HG03342 (cell line): Measurements from ENCODE around the gene ZFHX2.

Source experiments
- ATAC-seq: cut with Tn5 transposase; IDR thresholded peaks from one replicate; pipeline ENCODE4 v1.9.1; 2021; ENCODE audit warnings: mild to moderate bottlenecking, moderate library complexity; ENCODE audit not compliant: unreplicated experiment

The ZFHX2 gene

DNA sequence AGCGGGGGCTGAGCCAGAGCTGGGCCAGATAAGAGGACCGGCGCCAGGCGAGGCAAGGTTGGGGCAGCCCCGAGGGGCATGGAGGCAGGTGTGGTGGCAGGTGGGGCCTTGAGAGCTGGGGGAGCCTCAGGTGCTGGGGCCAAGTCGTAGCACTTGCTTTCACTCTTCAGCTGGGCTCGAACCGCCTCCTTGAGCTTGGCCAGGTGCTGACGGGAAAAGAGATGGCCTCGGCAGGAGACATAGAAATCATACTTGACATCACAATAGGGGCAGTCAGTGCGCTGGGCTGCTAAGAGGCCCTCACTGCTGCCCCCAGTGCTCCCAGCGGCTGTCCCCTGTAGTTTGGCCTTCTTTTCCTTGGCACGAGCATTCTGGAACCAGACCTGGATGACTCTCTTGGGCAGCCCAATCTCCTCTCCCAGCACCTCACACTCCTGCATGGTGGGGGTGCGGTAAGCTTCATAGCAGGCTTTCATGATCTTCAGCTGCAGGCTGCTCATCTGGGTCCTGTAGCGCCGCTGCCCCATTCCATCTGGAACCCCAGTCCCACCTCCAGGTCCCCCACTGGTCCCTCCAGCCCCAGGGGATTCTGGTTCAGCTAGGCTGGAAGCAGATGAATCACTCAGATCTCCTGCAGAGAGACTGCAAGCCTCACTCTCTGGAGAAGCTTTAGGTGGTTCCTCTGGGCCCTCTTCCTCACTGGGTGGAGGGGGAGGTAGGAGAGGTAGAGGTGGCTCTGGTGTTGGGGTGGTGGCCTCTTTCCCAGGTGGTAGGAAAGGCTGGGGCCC is 28.1 kb downstream of the ZFHX2 start:
- ATAC-seq, result no peak

DNA sequence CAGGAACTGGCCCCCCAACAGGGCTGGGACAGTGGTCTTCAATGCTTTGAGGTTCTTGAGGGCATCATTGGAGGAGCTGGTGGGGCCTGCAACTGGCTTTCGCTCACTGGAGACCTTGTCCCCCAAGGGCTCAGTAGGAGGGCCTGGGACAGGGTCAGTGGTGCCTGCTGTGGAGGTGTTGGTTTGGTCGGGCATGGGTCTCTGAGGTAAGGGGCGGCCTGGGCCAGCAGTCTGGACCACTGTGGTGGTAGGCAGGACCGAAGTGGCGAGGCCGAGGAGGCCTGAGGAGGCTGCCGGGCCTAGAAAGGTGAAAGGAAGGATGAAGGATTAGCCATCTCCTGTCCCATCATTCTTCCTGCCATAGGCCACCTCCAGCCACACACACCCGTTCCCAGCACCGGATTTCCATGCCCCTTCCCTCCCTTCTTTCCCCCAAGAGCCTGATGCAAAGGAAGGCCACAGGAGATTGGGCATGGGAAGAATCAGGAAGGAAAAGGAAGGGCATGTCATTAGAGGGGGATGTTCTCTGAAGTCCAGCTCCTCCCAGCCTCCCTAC is 28.8 kb downstream of the ZFHX2 start:
- ATAC-seq, result no peak

DNA sequence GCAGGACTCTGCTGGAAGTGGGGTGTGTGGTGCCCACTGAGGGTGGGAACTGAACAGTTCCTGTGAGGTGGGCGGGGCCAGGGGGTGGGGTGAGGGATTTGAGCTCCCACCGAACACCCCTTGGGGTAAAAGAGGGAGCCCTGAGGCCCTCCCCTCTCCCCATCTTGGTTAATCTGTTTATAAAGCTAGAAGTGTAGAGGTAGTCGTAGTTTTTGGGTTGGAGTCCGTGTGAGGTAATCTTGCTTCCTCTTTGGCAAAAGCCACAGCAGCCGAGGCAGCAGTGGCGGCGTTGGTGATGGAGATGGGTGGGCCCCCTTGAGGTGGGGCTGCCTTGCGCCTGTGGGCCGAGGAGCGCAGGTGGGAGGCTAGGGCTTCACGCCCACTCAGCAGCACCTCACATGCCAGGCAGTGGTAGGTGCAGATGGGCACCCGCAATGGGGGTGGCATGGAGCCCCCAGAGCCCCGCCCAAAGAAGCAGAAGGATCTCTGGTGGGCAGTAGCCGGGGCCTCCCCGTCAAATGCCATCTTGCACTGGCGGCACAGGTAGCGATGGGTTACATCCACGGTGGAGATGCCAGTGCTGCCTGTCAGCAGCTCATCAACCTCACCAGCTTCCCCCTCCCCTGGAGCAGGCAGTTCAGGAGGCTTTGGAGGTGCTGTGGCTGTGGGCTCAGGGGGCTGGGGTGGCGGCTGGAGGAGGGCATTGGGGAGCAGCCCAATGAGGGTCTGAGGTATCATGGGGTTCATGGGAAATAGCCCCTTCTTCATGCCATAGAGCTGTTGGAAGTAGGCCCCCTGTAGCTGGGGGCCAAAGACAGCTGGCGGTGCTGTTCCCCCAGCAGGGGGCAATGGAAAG is 29.6 kb downstream of the ZFHX2 start:
- ATAC-seq, result no peak

DNA sequence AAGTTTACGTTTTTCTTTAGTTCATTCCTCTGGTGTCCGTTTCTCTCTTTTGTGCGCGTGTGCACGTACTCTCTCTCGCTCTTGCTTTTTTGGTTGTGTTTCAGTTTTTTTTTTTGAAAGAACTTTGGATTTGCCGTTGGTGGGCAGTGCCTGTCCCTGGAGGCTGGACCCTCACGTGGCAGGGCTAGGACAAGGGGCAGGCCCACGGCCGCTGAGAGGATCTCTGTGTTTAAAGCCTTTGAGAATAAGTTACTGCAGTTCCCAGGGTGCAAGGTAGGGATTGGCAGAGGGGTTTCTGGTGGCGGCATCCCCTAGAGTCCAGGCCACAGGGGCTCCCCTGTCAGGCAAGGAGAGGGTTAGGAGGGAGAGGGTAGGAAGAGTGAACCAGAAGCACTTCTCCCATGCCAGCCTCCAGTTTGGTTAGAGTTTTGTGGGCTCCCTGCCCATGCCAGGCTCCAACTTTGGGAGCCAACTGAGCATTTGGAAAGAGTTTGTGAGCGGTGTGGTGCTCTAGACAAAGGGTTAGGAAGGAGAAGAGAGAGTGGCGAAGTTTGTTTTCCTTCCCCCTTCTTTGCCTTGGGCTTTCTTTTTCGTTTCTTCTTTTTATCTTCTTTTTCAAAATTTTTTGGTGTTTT is 30.5 kb downstream of the ZFHX2 start:
- ATAC-seq, result no peak

DNA sequence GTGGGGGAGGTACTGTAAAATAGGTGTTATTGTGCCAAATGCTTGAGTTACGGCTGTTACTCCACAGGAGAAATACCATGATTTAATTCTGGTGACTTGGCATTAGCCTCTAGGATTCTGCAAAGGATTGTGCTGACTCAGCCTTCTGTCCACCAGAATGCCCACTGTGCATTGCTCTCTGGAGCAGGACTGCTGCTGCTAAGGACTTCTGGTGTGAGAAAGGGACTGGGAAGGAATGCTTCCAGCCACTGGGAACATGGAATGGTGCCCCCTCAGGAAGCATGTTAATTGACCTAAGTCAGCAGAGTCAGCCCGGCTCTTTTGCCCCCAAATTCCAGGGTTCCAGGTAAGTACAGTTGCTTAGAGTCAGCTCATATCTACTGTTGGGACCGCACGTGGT is 32.9 kb downstream of the ZFHX2 start:
- ATAC-seq, result no peak

DNA sequence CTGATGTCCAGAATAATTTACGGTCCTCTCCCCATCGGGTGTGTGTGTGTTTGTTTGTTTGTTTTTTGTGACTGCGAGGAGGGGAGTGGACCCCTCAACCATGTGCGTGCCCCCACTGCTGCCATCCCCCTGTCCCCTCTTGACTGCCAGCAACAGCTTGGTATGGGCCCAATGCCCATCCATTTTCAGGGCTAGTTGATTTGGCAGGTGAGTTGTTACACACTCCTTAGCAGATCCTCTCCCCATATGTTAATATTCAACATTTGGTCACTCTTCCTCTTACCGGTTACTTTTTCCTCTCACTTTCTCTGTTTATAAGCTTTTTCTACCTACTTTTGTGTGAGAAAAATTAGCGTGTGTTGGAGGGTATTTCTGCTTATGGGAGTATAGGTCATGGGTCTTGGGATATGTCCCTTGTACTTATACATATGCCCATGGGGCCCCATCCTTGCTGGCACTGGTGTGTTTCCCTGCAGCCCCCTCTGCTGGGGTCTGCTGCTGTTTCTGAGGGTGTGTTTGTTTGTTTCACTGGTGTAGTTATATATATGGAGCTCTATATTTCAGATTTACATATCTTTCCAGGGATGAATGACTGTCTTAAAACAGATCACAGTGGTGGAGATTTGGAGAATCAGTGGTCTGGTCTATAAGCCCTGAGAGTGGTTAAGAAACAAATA is 33.8 kb downstream of the ZFHX2 start:
- no peak for ATAC-seq

DNA sequence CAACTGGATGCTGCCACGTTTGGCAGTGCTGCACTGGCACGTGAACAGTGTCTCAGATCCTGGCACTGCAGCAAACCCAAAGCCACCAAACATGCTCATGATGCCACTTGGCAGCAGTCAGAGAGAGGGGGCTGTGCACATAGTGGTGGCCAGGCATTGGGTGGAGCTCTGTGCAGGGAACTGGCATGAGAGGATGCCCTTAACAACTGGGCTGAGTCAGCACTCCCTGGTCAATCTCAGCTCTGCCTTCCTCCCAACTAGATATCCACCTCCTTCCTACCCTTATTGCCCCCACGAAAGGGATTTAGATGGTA is 37.0 kb downstream of the ZFHX2 start:
- ATAC-seq, result no peak

DNA sequence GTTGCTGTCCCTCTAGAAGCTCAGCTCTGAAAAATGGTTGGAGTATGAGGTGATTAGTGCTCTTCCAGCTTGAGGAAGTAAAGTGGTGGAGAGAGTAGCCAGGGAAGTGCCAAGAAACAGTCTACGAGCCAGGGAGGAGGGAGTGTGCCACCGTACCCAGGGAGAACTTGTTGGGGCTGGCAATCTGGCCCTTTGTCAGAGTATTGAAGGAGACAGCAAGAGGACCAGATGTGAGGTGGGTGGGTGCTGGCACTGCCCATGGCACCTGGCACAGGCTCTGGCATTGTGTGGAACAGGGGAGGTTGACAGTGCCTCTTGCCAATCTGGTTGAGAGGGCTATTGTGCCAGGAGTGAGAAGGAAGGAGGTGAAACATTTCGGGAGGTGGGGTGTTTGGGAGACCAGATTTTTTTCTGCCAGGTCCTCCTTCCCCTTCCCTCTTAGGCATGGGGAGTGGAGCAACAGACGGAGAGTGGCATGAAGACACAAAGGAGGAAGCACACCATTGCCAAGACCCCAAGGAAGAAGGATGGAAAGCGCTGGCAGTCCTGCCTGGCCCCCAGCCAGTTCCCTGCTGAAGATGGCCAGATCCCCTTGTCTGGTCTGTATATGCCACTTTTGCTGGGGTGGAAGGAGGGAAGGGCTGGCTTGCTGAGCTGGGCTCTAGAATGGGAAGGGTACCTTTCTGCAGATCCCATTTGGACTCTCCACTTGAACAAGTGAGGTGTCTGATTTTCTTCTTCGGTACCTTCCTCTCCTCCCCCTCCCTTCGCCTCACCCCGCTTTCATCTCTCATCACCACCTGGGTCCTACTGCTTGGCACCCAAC is 37.5 kb downstream of the ZFHX2 start:
- ATAC-seq, result no peak

DNA sequence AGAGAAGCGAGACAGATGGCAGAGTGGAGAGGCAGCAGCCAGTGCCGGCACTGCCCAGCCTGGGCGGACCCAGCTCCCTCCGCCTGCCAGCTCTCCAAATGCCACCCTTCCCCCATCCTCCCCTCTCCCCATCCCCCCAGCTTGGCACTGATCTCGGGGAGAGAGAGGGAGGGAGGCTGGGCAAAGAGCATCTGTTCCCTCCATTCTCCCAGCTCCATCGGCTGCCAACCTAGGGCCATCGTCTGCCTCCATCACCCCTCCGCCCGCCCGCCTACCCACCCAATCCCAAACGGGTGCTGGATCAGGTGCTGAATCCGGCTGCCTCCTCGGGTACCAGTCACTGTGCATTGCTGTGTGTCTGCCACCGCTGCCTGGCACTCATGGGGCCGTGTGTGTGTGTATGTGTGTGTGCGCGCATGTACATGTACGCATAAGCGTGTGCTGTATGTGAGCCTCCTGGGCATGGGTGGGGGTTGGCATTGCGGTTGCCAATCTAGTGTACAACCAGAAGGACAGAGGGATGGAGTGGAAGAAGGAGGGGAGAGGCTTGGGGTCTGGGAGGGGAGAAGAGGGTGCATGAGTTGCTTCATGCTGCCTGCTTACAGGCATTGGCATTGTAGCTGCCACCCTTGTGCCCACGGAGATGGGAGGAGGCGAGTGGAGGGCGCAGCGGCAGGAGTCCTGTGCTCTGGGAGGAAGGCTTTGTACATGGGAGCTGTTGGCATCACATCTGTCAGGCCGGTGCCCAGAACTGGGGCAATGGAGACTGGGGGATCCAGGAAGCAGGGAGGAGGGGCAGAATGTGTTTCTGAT is 38.4 kb downstream of the ZFHX2 start:
- ATAC-seq, result no peak

DNA sequence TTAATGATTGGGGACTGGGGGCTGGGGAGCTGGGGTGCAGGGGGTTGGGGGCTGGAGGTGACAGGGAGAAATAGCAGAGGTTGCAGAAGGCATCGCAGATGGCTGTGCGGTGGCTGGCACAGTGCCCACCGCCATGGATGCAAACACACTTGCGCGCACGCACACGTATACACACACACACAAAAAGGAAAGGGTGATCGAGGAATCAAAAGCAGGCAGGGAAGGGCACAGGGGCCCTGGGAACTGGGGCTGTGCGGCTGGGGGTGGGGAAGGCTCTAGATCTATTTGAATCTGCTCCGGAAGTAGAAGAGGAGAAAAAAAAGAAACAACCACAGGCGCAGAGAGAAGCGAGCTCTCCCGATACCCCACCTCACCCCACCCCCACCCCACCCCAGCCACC is 39.4 kb downstream of the ZFHX2 start:
- no peak for ATAC-seq

DNA sequence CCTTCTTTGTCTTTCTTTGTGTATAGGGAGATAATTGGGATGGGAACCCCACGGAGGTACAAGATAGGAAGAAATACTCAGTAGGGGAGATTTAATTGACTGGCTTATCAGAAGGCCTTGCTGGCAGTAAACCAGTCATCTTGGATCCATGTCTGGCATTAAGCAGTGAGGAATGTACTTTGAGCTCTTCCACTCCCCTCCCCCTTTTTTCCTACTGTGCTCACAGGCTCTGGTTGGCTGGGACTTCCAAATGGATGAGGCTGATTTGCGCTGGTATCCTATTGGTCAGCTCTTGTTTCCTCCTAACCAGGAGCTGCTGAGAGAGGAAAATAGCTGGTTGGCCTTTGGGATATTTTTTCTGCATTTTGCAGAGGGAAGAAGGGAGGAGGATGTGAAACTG is 57.3 kb downstream of the ZFHX2 start:
- no peak for ATAC-seq

DNA sequence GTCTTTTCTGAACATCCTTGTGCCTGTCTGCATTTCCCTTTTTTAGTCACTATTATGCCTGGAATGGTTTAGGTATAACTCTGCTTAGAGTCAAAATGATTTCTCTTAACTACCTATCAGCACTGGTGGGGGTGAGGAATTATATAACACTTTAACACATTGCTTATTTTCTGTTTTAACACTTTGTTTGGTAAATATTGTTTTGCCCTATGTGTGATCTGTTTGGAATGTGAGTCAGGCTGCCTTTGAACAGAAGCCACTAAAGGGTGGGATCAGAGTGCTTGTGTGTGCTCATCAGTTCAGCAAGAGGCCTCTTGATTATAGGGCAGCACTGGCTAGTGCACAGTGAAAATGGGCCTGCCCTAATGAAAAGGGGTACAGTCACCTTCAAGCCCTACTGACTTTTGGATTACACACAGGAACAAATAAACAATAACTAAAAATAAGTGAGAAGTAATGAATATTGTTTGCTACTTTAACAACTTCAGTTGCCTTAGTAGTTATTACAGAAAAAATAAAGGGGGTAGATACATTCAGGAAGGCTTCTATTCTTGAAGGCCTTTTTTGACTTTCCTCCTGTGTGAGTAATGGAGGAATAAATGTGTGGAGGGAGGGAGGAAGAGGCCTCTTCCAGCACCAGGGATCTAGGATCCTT is 58.8 kb downstream of the ZFHX2 start:
- no peak for ATAC-seq

DNA sequence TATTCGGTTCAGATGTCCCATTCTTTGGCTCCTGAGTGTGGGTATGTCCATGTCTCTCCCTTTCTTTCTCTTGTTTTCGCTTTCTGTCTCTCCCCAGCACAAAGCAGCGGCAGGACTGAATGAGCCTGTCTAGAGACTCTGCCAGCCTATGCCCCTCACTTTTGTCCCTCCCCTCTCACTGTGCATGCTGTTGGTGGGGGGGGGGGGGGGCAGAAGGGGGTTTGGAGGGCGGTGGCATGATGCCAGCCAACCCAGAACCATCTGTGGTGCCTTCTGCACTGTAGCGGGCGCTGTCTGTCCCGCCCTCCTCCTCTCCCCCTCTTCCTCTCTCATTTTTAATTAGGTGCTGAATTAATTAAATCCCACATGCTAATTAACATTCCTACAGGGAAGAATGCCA is 64.3 kb downstream of the ZFHX2 start:
- no peak for ATAC-seq

DNA sequence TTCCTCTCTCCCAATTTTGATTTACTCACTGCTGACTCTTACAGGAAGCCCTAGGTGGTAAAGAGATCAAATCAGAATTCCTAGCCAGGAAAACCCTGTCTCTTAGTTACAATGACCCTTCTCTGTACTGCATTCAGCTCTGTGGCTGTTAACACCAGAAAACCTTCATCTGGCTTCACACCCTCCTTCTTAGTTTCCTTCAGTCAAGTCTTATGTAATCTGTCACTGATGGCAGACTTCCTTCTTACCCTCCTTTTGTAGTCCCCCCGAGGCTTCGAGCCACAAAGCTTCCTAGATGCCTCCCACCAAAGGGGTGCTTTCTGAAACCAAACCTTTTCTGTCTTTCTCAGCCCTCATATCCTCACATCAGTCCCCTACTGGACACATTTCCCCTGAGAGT is 65.5 kb downstream of the ZFHX2 start:
- no peak for ATAC-seq

DNA sequence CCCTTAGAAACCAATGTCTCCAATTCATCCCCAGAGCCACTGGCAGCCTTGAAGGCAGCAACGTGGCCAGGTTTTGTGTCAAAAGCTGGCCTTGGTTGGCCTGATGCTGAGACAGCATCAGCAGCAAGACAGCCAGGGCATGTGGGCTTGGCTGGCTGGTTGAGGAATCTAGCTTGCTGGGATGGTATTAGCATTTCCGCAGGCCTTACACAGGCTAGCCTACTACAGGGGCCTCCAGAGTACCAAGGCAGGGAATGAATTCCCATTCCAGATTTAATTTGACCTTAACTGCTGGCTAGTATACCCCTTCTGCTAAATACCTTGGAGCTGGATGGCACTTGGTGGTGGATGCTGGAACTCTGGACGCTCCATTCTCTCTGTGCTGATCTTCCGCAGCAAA is 66.2 kb downstream of the ZFHX2 start:
- no peak for ATAC-seq

DNA sequence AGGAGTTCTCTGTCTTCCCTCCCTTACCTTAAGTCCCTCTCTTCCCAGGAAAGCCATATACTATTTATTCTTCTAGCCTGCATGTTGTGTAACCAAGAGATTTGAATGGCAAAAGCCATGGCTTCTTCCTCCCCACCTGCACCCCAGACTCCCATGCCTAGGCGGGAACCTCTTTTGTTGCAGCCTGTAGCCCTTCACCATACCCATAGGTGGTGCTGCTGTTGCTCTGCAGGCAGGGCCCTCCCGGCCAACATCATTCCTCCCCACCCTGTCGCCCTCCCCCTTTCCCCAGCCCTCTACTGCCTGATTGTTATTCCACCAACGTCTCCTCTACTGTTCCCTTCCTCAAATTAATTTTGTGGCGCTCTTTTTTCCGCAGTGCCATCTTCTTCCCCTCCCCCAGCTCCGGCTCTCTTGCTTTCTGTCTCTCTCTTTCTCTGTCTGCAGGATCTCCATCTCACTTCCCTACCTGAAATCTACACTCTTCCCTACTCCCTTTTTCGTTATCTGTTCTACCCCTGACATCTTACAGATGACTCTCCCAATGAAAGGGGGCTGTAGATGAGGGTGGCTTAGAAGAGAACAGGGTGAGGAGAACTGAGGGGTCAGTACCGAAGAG is 68.2 kb downstream of the ZFHX2 start:
- ATAC-seq, result no peak

DNA sequence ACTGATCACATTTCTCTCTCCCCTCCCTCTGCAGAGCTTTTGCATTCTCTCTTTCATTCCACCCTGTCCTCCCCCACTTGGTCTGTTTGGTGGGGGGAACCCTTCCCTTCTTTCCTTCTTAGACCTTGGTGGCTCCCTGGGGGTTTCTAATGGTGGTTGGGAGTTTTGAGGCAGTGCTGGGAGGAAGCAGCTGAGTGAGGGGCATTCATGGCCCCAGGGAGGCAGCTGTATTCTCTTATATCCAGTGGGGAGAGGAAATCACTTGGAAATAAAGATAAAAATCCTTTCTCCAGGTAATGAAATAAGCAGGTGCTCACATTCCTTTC is 68.8 kb downstream of the ZFHX2 start:
- ATAC-seq, result no peak

DNA sequence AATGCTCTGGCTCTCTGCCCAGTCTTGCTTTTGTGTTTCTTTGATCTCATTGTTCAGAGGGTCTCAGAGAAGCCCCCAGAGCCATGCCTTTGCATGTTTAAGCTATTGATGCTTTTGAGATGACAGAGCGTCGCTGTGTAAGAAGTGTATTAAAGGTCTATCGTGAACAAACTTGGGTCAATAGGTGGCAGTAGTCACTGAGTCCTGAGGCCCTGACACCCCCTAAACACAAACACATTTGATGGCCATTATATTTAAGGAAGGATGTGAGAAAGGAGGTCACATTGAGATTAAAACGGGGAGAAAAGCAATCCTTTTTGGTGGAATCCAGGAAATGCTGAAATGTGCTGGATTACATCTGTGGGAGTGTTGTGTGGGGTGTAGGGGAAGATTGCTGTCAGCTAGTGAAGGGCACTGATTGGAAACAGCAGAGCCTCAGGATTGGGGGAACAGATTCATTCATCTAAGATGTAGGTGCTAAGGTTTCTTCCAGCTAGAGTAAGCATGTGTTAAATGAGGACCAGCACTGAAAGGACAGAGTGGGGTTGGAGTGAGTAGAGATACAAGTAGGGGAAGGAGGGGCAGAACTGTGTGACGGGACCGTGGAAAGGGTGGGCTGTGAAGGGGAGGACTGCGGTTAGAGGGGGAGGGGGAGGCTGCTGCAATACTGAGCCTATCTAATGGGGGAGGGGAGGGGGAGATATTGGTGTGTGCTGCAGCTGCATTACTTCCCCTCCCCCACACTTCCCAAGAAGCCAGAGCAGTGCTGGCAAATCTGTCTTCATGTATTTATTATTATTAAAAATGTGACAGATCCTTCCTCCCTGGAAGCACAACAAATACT is 69.4 kb downstream of the ZFHX2 start:
- no peak for ATAC-seq
